RCC 7860 (cell line): Measurements from ENCODE around the gene RIMS4.
"Not testable (repeated sequence)": the region's sequence is repeated elsewhere in the genome, so short reads cannot be mapped to it uniquely, and the experiment has no call there.

Experiments used
- DNase-seq: peaks from one replicate; pipeline ENCODE4 v3.0.0-alpha.2; 2015; ENCODE audit warnings: low spot score
- FAIRE-seq: peaks from 2 replicates; lab custom pipeline; 2012; peaks lifted over from hg19 to GRCh38; lab: Jason Lieb, UNC

The RIMS4 gene

GRCh38 chr20:44830995-44831394, 20.6 kb upstream of the RIMS4 start:
- FAIRE-seq = no peak

GRCh38 chr20:44830523-44830922, 20.2 kb upstream of the RIMS4 start:
- FAIRE-seq (no peak), DNase-seq (no peak)

More at GRCh38 chr20:44830995-44831394, 20.6 kb upstream of the RIMS4 start:
- DNase-seq = no peak

- no peak for FAIRE-seq
- no peak for DNase-seq
Observed at GRCh38 chr20:44829688-44830087, 19.3 kb upstream of the RIMS4 start.

- FAIRE-seq (no peak), DNase-seq (no peak)
Observed at GRCh38 chr20:44828640-44829039, 18.3 kb upstream of the RIMS4 start.

GRCh38 chr20:44827401-44827800, 17.1 kb upstream of the RIMS4 start:
- DNase-seq (no peak), FAIRE-seq (no peak)

- not testable (repeated sequence) for FAIRE-seq, DNase-seq
Observed at GRCh38 chr20:44821576-44821975, 11.2 kb upstream of the RIMS4 start.

GRCh38 chr20:44819936-44820335, 9.6 kb upstream of the RIMS4 start:
- FAIRE-seq = no peak
- DNase-seq = no peak

GRCh38 chr20:44817143-44817910, 7.0 kb upstream of the RIMS4 start:
- DNase-seq (no peak), FAIRE-seq (no peak)

- no peak for FAIRE-seq
- no peak for DNase-seq
Observed at GRCh38 chr20:44814937-44815336, 4.6 kb upstream of the RIMS4 start.

GRCh38 chr20:44811150-44811685, 872 bp upstream of the RIMS4 start:
- no peak for FAIRE-seq
- DNase-seq = no peak

GRCh38 chr20:44810061-44810390, 320 bp downstream of the RIMS4 start:
- FAIRE-seq = no peak

GRCh38 chr20:44809380-44810060, 826 bp downstream of the RIMS4 start:
- DNase-seq (no peak), FAIRE-seq (no peak)

More at GRCh38 chr20:44810061-44810390, 320 bp downstream of the RIMS4 start:
- no peak for DNase-seq

GRCh38 chr20:44807684-44808056, 2.7 kb downstream of the RIMS4 start:
- DNase-seq (no peak), FAIRE-seq (no peak)

- FAIRE-seq = no peak
- no peak for DNase-seq
Observed at GRCh38 chr20:44807051-44807683, 3.2 kb downstream of the RIMS4 start.

- FAIRE-seq = no peak
Observed at GRCh38 chr20:44805979-44806620, 4.2 kb downstream of the RIMS4 start.

GRCh38 chr20:44805335-44805978, 4.9 kb downstream of the RIMS4 start:
- no peak for DNase-seq
- FAIRE-seq = no peak

More at GRCh38 chr20:44805979-44806620, 4.2 kb downstream of the RIMS4 start:
- no peak for DNase-seq

GRCh38 chr20:44803383-44803941, 6.9 kb downstream of the RIMS4 start:
- FAIRE-seq (no peak), DNase-seq (no peak)

- no peak for DNase-seq
- FAIRE-seq = no peak
Observed at GRCh38 chr20:44802702-44803101, 7.6 kb downstream of the RIMS4 start.

GRCh38 chr20:44800391-44801046, 9.8 kb downstream of the RIMS4 start:
- DNase-seq (no peak), FAIRE-seq (no peak)

- FAIRE-seq = no peak
- no peak for DNase-seq
Observed at GRCh38 chr20:44799691-44800090, 10.7 kb downstream of the RIMS4 start.
